Measurements from ENCODE around the gene DNAJB1. TPM values are rescaled to one million over a fixed set of nuclear protein-coding genes. Genes with fewer than 3 reads are reported as not detected.

Gene DNAJB1
- total and polyA plus RNA-seq, 10 of the 15 experiments (the other 5 are each of a cell fraction or from before 2014, with no cell fraction given) = 4.8 to 65.8 (median 34.9) TPM

DNA sequence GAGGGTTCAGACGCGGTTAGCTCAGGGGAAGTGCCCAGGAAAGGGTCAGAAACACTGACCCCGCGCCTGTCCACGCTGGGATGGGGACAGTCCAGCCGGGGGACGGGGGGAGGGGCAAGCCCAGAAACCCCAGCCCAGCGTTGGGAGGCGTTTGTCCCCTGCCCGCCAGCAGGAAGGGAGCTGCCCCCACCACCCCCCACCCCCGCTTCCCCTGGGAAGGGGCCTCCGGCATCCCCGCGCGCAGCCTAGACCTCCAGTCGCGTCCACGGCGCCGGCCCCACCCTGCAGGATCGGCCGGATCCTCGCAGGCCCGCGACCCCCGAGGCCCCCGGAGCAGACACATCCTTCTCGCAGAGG lies 22.5 kb downstream of the DNAJB1 start:
- BruUV-seq (replicated peaks) = no TSS peak
- Histone ChIP-seq H3K4me1 (ENCODE audit: control insufficient read depth, insufficient read depth, low read length) (peaks cover 2% of the 10 kb centered on the region; the same call in 1 of the 2 replicates), H3K9me3 (replicated peaks; ENCODE audit: control insufficient read depth, insufficient read depth, low read length) (no peaks in the 10 kb centered on the region), H3K36me3 (ENCODE audit: control insufficient read depth in 2 of 2, insufficient read depth in 2 of 2, low read length in 1 of 2) (no peaks in the 10 kb centered on the region), H3K9ac (ENCODE audit: control insufficient read depth, insufficient read depth, low read length) (peak overlapping the region; percentile 47; the same call in 1 of the 2 replicates), H4K20me1 (ENCODE audit: control insufficient read depth, insufficient read depth) (no peaks in the 10 kb centered on the region), H3K27me3 (replicated peaks in 1 of 2; ENCODE audit: control insufficient read depth in 2 of 2, insufficient read depth in 2 of 2, low read length in 1 of 2) (no peaks in the 10 kb centered on the region), H2AFZ (ENCODE audit: control insufficient read depth, low read depth, low read length) (peak overlapping the region; percentile 45), H3K4me2 (ENCODE audit: control insufficient read depth, insufficient read depth) (peak overlapping the region; percentile 89), H3K27ac (ENCODE audit: control insufficient read depth, insufficient read depth) (no peak overlapping the region), H3K79me2 (ENCODE audit: control insufficient read depth, insufficient read depth, low read length) (no peaks in the 10 kb centered on the region), H3K4me3 (peak overlapping the region; percentile 80)
- WGBS (ENCODE audit: insufficient coverage, insufficient replicate concordance, low lambda C conversion rate, missing lambda C conversion rate) = 3% methylated on average over 3 of the region's 28 CpGs
- intact Hi-C loops (cut with micrococcal nuclease; ENCODE audit: unreplicated experiment) (no loop called here), in situ Hi-C loops (cut with MboI) (no loop called here)
- ATAC-seq (no peak; the same call in 2 of the 3 replicates), DNase-seq (ENCODE audit: low read depth, low spot score) (no peak), FAIRE-seq (no peak)
- ChIA-PET RAD21 (ENCODE audit: unreplicated experiment) (interaction anchor here (1.2 kb wide), 1 partner anchor 359 kb away, joined by 4 read pairs; the partner anchor contains the start of gene ASF1B), SMC1A (ENCODE audit: uncharacterized antibody, unreplicated experiment) (interaction anchor here (0.6 to 0.7 kb wide), 2 partner anchors 173 to 442 kb away, joined by 3 read pairs; no protein-coding TSS in a partner anchor), POLR2A (interaction anchor here (0.6 to 1.2 kb wide), 3 partner anchors 8 to 103 kb away, joined by 3 to 7 read pairs (median 5); partner anchors contain the start of gene DNAJB1), CTCF (interaction anchor here (0.5 to 2.1 kb wide), 7 partner anchors 10 to 365 kb away, joined by 3 to 10 read pairs (median 5); partner anchors contain the start of gene ASF1B)
- no peak for TF ChIP-seq TCF7 (IDR thresholded peaks at IDR 0.05; ENCODE audit: borderline replicate concordance)
- no peak for TF ChIP-seq ASH2L (IDR thresholded peaks at IDR 0.05; ENCODE audit: borderline replicate concordance, low read depth)

- H3K9me3 ChIP-seq (replicated peaks; ENCODE audit: control insufficient read depth, insufficient read depth, low read length) = no peaks in the 10 kb centered on the region
- no TSS peak for BruUV-seq (replicated peaks)
- no peaks in the 10 kb centered on the region for H4K20me1 ChIP-seq (ENCODE audit: control insufficient read depth, insufficient read depth)
- peak overlapping the region; percentile 89 for H3K4me2 ChIP-seq (ENCODE audit: control insufficient read depth, insufficient read depth)
- CTCF ChIA-PET = interaction anchor here (0.5 to 2.1 kb wide), 7 partner anchors 9 to 365 kb away, joined by 3 to 10 read pairs (median 5); partner anchors contain the start of gene ASF1B
- H3K27me3 ChIP-seq (replicated peaks in 1 of 2; ENCODE audit: control insufficient read depth in 2 of 2, insufficient read depth in 2 of 2, low read length in 1 of 2) = no peaks in the 10 kb centered on the region
- intact Hi-C loops (cut with micrococcal nuclease; ENCODE audit: unreplicated experiment) (no loop called here), in situ Hi-C loops (cut with MboI) (no loop called here)
- RAD21 ChIA-PET (ENCODE audit: unreplicated experiment) = interaction anchor here (0.6 to 1.2 kb wide), 2 partner anchors 359 to 623 kb away, joined by 3 to 4 read pairs; partner anchors contain the start of gene ASF1B
- no peak overlapping the region for H3K27ac ChIP-seq (ENCODE audit: control insufficient read depth, insufficient read depth)
- POLR2A ChIA-PET = interaction anchor here (1.0 kb wide), 1 partner anchor 23 kb away, joined by 3 read pairs; the partner anchor contains the start of gene DNAJB1
- SMC1A ChIA-PET (ENCODE audit: uncharacterized antibody, unreplicated experiment) = interaction anchor here (0.6 kb wide), 1 partner anchor 172 kb away, joined by 3 read pairs; no protein-coding TSS in a partner anchor
- peak overlapping the region; percentile 80 for H3K4me3 ChIP-seq
- DNase-seq (ENCODE audit: low read depth, low spot score) (no peak), FAIRE-seq (no peak), ATAC-seq (no peak; the same call in 2 of the 3 replicates)
- H3K9ac ChIP-seq (ENCODE audit: control insufficient read depth, insufficient read depth, low read length) = peak overlapping the region; percentile 47; the same call in 1 of the 2 replicates
- peaks cover 2% of the 10 kb centered on the region; the same call in 1 of the 2 replicates for H3K4me1 ChIP-seq (ENCODE audit: control insufficient read depth, insufficient read depth, low read length)
- 40% methylated on average over 12 of the region's 14 CpGs for WGBS (ENCODE audit: insufficient coverage, insufficient replicate concordance, low lambda C conversion rate, missing lambda C conversion rate)
- peak overlapping the region; percentile 45 for H2AFZ ChIP-seq (ENCODE audit: control insufficient read depth, low read depth, low read length)
- no peaks in the 10 kb centered on the region for H3K79me2 ChIP-seq (ENCODE audit: control insufficient read depth, insufficient read depth, low read length)
- H3K36me3 ChIP-seq (ENCODE audit: control insufficient read depth in 2 of 2, insufficient read depth in 2 of 2, low read length in 1 of 2) = no peaks in the 10 kb centered on the region
- no peak for TF ChIP-seq BACH1 (IDR thresholded peaks at IDR 0.05; ENCODE audit: borderline replicate concordance)
- TF ChIP-seq RB1 (IDR thresholded peaks at IDR 0.05; ENCODE audit: borderline replicate concordance) = no peak
- TF ChIP-seq ATF3 (IDR thresholded peaks at IDR 0.05; ENCODE audit: borderline replicate concordance, extremely low read depth, low read depth, low read length) = no peak
- no peak for TF ChIP-seq CTCF (IDR thresholded peaks at IDR 0.05 in 2 of 3, conservative IDR thresholded peaks at IDR 0.05 in 1 of 3; ENCODE audit: control insufficient read depth in 2 of 3, extremely low read depth in 1 of 3, insufficient read depth in 1 of 3, low read depth in 3 of 3, low read length in 3 of 3)
- no peak for TF ChIP-seq RBBP5 (conservative IDR thresholded peaks at IDR 0.05)
- no peak for TF ChIP-seq NFYB (IDR thresholded peaks at IDR 0.05; ENCODE audit: insufficient read depth, low read depth, low read length)
- TF ChIP-seq, protein P1, sequence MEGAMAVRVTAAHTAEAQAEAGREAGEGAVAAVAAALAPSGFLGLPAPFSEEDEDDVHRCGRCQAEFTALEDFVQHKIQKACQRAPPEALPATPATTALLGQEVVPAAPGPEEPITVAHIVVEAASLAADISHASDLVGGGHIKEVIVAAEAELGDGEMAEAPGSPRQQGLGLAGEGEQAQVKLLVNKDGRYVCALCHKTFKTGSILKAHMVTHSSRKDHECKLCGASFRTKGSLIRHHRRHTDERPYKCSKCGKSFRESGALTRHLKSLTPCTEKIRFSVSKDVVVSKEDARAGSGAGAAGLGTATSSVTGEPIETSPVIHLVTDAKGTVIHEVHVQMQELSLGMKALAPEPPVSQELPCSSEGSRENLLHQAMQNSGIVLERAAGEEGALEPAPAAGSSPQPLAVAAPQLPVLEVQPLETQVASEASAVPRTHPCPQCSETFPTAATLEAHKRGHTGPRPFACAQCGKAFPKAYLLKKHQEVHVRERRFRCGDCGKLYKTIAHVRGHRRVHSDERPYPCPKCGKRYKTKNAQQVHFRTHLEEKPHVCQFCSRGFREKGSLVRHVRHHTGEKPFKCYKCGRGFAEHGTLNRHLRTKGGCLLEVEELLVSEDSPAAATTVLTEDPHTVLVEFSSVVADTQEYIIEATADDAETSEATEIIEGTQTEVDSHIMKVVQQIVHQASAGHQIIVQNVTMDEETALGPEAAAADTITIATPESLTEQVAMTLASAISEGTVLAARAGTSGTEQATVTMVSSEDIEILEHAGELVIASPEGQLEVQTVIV (IDR thresholded peaks at IDR 0.05; ENCODE audit: borderline replicate concordance, partially characterized antibody) = no peak
These were observed 23.1 kb downstream of the DNAJB1 start for GRCh38 chr19:14494910-14495671.
